Measurements from ENCODE around the gene PRR13. TPM values are rescaled to one million over a fixed set of nuclear protein-coding genes. Genes with fewer than 3 reads are reported as not detected.

The PRR13 gene
- total RNA-seq, 2 donors from 2014 or later = 73.5 to 90.2 TPM

DNA sequence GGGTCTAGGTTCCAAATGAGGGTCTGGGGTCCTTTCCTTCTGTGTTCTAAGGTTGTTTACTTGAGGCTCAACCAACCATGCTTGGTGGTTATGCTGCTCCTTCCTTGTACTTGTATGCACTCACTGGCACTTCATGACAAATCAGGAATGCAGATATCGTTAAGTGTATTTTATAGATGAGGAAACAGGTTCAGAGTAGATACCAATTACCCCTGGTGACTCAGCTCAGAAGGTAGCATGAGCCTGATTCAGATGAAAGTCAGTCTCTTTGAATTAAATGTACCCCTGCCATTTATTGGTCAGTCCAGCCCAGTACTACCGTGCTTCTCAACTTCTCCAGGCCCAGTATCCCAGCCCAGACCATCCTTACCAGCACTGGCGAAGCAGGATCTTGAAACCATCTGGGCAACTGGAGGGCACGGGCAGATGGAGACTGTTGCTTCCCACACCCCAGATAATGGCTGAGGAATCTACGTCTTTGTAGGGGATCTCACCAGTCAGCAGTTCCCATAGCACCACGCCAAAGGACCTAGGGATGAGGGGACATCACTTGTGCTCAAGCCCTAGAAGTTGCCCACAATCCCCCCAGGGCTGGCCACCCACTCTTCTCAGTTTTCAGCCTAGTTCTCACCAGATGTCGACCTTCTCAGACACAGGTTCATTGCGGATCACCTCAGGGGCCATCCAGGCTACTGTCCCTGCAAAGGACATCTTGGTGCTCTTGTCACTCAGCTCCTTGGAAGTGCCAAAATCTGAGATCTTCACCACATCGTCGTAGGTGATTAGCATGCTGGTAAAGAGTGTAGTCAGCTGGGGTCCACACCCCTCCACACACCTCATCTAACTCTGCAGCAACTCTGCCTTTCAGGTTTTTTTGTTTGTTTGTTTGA, 43.4 kb downstream of the PRR13 start:
- no peak for DNase-seq
- ATAC-seq = no peak
- intact Hi-C loops (cut with DNase I) = no loop called here

DNA sequence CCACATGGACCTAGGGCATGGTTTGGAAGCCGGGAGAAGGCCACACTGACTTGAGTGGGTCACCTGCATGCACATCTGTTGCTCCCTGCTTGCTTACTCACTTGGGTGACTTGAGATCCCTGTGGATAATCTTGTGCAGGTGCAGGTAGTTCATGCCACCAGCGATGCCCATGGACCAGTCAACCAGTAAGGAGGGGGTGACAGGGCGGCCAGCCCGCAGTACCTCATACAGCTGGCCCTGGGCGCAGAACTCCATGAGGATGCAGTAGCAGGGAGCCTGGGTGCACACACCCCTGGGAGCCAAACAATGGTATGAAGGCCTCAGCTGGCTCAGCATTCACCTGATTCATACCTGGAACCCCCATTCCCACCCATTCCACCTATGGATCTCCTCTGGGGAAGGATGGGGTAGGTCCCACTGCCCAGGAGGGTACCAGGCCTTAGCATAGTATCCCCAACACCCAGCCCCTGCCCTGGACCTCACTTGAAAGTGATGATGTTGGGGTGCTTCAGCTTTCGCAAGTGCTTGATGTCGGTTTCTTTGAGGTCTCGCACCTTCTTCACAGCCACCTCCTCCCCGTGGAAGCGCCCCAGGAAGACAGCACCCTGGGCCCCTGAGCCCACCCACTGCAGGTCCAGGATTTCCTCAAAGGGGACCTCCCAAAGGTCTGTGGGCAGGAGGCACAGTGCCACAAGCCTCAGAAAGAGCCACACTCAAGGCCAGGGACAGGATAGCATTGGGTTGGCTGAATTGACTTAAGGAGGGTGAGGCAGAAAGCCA, 44.6 kb downstream of the PRR13 start:
- DNase-seq = no peak
- ATAC-seq = peak in 1 of 2 donors; percentile 1
- intact Hi-C loops (cut with DNase I) = no loop called here

DNA sequence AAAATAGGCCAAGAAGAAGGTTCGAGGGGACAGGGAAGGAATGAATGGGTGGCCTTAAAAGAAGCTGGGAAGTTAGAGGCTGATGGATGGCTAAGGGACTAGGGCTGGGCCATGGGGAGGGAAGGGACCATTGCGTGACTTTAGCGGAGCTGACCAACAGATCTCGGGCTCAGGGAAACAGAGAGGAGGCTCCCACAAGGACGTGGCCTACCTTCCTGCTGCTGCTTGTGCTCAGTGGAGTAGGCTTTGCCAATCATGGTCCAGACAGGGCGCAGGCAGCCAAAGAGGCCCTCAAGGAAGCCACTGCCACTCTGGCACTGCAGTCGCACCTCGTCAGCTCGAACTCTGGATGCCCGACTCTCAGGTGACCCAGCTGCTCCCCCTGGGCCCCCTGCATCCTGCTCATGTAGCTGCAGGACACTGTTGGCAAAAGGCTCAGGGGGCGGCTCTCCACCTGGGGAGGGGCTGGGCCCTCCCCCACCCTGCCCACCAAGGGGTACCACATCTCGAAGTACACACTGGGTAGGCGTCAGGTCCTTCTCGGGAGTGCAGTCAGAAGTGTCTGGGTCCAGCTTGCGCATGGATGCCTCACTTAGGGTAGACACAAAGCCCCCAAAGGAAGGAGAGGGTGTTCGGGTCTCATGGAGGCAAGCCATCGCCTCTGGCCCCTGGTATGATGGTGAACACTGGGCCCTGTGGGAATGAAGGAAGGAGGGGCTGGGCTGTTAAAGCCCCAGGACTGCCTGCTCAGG, 45.4 kb downstream of the PRR13 start:
- intact Hi-C loops (cut with DNase I) = no loop called here
- no peak for DNase-seq
- no peak for ATAC-seq

DNA sequence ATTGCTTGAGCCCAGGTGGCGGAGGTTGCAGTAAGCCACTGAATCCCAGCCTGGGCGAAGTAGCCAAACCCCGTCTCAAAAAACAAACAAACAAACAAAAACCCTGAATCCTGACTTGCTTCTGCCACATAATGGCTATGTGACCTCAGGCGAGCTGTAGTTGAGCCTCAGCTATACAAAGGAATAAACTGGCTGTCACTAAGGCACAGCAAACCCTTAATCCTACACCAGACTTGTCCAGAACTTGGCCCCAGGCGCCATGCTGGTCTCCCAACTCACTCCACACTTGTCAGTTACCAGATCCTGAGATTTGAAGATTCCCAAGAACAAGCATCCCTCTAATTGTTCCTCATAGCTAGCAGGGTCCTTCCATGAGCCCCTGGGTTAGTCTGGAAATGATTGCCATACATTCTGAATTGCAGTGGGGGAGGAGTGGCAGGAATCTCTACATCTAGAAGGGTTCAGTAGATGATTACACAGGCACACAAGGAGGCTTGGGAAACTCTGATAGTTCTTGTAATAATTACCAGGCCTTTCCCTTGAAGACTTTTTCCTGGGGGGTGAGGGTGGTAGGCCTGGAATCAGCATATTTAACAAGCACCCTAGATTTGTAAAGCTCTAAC, 47.8 kb downstream of the PRR13 start:
- no peak for ATAC-seq
- intact Hi-C loops (cut with DNase I) = no loop called here
- DNase-seq = no peak

DNA sequence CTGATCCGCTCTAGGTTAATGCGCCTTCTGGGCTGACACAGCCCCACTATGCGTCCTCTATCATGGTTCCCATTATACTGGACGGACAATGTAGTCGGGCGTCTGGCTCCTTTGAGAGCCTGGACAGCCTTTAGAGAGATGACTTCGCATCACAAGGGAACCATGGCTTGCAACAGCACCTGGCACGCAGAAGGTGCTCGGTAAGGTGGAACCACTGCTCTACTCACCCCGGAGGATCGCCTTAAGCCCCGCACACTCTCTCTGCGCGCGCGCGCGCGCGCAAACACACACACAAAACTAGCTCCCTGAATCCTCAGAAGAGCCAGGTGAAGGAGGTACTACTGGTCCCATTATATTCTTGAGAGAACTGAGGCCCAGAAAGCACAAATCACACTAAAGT, 50.7 kb downstream of the PRR13 start:
- intact Hi-C loops (cut with DNase I) = no loop called here
- ATAC-seq (no peak), DNase-seq (no peak)

DNA sequence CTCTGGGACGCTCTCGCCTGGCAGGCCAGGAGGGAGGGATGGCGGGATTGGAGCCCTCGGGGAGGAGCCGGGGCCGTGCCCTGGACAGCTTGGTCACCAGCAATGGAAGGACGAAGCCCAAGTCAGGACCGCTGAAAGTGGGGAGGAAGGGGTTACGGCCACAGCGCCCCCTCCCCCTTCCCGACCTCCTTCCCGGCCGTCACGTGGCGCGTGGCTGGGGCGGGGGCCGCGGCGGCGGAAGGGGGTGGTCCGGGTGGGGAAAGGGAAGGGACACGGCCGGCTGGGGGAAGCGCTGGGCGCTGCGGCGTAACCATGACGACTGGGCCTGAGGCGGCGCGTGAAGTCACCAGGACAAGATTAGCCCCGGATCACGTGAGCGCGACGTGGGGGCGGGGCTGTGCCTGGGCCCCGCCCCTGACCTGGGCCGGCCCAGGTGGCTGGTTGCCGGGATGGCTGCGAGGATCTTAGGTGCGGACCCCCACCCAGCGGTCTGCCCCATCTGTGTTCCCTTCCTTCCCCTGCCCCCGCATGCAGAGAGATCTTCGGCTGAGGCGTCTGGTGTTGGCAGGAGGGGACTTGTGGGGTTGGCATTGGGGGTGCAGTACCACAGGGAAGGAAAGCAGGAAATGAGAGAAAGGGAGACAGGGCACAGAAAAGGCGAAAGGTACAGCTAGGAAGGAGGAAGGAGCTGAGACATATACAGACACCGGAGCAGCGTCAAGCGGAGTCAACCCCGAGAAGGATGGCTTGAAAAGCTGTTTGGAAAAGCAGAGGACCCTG, 51.5 kb downstream of the PRR13 start:
- intact Hi-C loops (cut with DNase I) = no loop called here
- DNase-seq (peak; percentile 95), ATAC-seq (peak; percentile 94 to 95)

DNA sequence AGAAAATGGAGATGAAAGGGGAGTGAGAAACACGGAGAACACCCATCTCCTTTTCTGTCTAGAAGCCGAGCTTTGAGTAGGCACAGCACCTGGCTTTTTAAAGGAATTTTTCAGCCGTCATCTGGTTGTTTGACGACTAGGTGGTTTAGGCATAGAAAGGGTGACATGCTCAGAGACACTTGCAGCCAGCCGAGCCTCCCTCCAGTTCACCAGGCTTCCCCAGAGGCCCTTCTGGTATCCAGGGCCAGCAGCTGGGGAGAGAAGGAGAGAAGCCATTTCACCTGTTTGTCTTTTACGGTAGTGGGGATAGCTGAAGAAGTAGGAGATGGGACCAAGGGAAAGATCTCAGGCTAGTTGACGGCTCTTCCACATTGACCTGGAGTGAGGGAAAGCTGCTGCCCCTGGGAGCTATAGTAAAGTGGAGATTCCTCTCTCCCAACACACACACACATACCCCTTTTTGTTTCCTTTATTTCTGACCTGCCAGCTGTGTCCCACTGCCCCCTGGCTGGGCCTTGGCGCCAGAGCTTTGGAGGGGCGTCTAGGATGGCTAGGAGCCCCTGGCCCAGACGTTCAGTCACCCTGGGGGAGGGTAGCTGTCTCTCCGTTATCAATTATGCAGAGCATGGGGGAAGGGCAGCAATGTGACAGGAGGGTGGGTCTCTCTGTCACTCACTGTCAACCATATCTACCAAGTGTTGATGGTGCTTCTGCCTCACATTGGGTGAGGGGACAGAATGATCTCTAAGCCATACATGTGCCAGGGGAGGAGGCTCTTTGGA, 52.3 kb downstream of the PRR13 start:
- intact Hi-C loops (cut with DNase I) = no loop called here
- no peak for DNase-seq
- no peak for ATAC-seq

Other genes starting within 250 kb of the PRR13 start
- 1 to 10 TPM in 1 of 2 donors, under 1 TPM in 1; 0.81 to 2.1 TPM for gene ITGB7, start 234.5 kb upstream of the PRR13 start, total RNA-seq
- 10 to 100 TPM; 13.5 to 24.1 TPM for gene RARG, start 209.5 kb upstream of the PRR13 start, total RNA-seq
- 1 to 10 TPM in 1 of 2 donors, under 1 TPM in 1; 0.58 to 1.3 TPM for gene ESPL1, start 173.4 kb upstream of the PRR13 start, total RNA-seq
- gene PFDN5, start 146.2 kb upstream of the PRR13 start, total RNA-seq = 100 to 1,000 TPM; 345 to 377 TPM
- 10 to 100 TPM; 35.0 to 37.0 TPM for gene MYG1, start 142.0 kb upstream of the PRR13 start, total RNA-seq
- 10 to 100 TPM; 35.7 to 40.3 TPM for gene AAAS, start 120.1 kb upstream of the PRR13 start, total RNA-seq
- not detected for gene SP7, start 105.4 kb upstream of the PRR13 start, total RNA-seq
- gene SP1, start 61.6 kb upstream of the PRR13 start, total RNA-seq = 10 to 100 TPM; 31.3 to 33.4 TPM
- gene AMHR2, start 17.9 kb upstream of the PRR13 start, total RNA-seq = under 1 TPM in 1 of 2 donors, not detected in 1; 0.34 TPM
- gene PCBP2, start 10.4 kb downstream of the PRR13 start, total RNA-seq = 100 to 1,000 TPM; 504 to 545 TPM
- 1 to 10 TPM; 9.1 to 9.7 TPM for gene MAP3K12, start 57.7 kb downstream of the PRR13 start, total RNA-seq
- 10 to 100 TPM; 12.5 to 15.3 TPM for gene TARBP2, start 59.5 kb downstream of the PRR13 start, total RNA-seq
- not detected for gene NPFF, start 65.8 kb downstream of the PRR13 start, total RNA-seq
- gene ATF7, start 184.6 kb downstream of the PRR13 start, total RNA-seq = 10 to 100 TPM; 30.1 to 34.7 TPM
- gene ATP5MC2, start 234.3 kb downstream of the PRR13 start, total RNA-seq = 100 to 1,000 TPM; 416 TPM